Measurements from ENCODE around the gene RAP1GDS1. TPM values are rescaled to one million over a fixed set of nuclear protein-coding genes. Genes with fewer than 3 reads are reported as not detected.

Gene RAP1GDS1
- total and polyA plus RNA-seq, 2 donors, result 23.6 to 41.6 TPM

- H3K27ac ChIP-seq (ENCODE audit: low read depth in 1 of 2, low read length in 1 of 2), result no peak overlapping the region
- no peaks in the 10 kb centered on the region for H3K9me3 ChIP-seq (ENCODE audit: control insufficient read depth in 2 of 2, insufficient read depth in 1 of 2, low read length in 1 of 2)
- H3K36me3 ChIP-seq (ENCODE audit: control insufficient read depth in 2 of 2, insufficient read depth in 2 of 2, low read length in 1 of 2), result peaks cover 0 to 4% of the 10 kb centered on the region in 2 donors
- no peak overlapping the region for H3K4me3 ChIP-seq (ENCODE audit: low read length in 2 of 2)
- no peaks in the 10 kb centered on the region for H3K4me1 ChIP-seq (ENCODE audit: control insufficient read depth in 2 of 2, insufficient read depth in 2 of 2, low read length in 2 of 2)
- no peak for DNase-seq (ENCODE audit: low read depth in 6 of 9, low spot score in 9 of 9)
- H3K27me3 ChIP-seq (ENCODE audit: control insufficient read depth in 2 of 2, insufficient read depth in 1 of 2, low read length in 1 of 2), result no peaks in the 10 kb centered on the region
These were observed 39.5 kb downstream of the RAP1GDS1 start for GRCh38 chr4:98300706-98301105.

GRCh38 chr4:98305576-98305975 is 44.4 kb downstream of the RAP1GDS1 start:
- Histone ChIP-seq H3K27me3 (ENCODE audit: control insufficient read depth in 2 of 2, insufficient read depth in 1 of 2, low read length in 1 of 2) (no peaks in the 10 kb centered on the region), H3K4me1 (ENCODE audit: control insufficient read depth in 2 of 2, insufficient read depth in 2 of 2, low read length in 2 of 2) (no peaks in the 10 kb centered on the region), H3K9me3 (ENCODE audit: control insufficient read depth in 2 of 2, insufficient read depth in 1 of 2, low read length in 1 of 2) (no peaks in the 10 kb centered on the region), H3K36me3 (ENCODE audit: control insufficient read depth in 2 of 2, insufficient read depth in 2 of 2, low read length in 1 of 2) (no peaks in the 10 kb centered on the region), H3K4me3 (ENCODE audit: low read length in 2 of 2) (no peak overlapping the region), H3K27ac (ENCODE audit: low read depth in 1 of 2, low read length in 1 of 2) (no peak overlapping the region)
- no peak for DNase-seq (ENCODE audit: low read depth in 6 of 9, low spot score in 9 of 9)
- 93% methylated on average over 1 of the region's 1 CpG for WGBS

- WGBS, result over 99% methylated on average over 2 of the region's 2 CpGs
- no peak for DNase-seq (ENCODE audit: low read depth in 6 of 9, low spot score in 9 of 9)
- Histone ChIP-seq H3K4me1 (ENCODE audit: control insufficient read depth in 2 of 2, insufficient read depth in 2 of 2, low read length in 2 of 2) (no peaks in the 10 kb centered on the region), H3K4me3 (ENCODE audit: low read length in 2 of 2) (no peak overlapping the region), H3K27ac (ENCODE audit: low read depth in 1 of 2, low read length in 1 of 2) (no peak overlapping the region), H3K9me3 (ENCODE audit: control insufficient read depth in 2 of 2, insufficient read depth in 1 of 2, low read length in 1 of 2) (no peaks in the 10 kb centered on the region), H3K27me3 (ENCODE audit: control insufficient read depth in 2 of 2, insufficient read depth in 1 of 2, low read length in 1 of 2) (no peaks in the 10 kb centered on the region), H3K36me3 (ENCODE audit: control insufficient read depth in 2 of 2, insufficient read depth in 2 of 2, low read length in 1 of 2) (no peaks in the 10 kb centered on the region)
These were observed 49.7 kb downstream of the RAP1GDS1 start for GRCh38 chr4:98310867-98311266.

- H3K27ac ChIP-seq (ENCODE audit: low read depth in 1 of 2, low read length in 1 of 2), result no peak overlapping the region
- no peaks in the 10 kb centered on the region for H3K4me1 ChIP-seq (ENCODE audit: control insufficient read depth in 2 of 2, insufficient read depth in 2 of 2, low read length in 2 of 2)
- H3K9me3 ChIP-seq (ENCODE audit: control insufficient read depth in 2 of 2, insufficient read depth in 1 of 2, low read length in 1 of 2), result no peaks in the 10 kb centered on the region
- no peaks in the 10 kb centered on the region for H3K27me3 ChIP-seq (ENCODE audit: control insufficient read depth in 2 of 2, insufficient read depth in 1 of 2, low read length in 1 of 2)
- no peaks in the 10 kb centered on the region for H3K36me3 ChIP-seq (ENCODE audit: control insufficient read depth in 2 of 2, insufficient read depth in 2 of 2, low read length in 1 of 2)
- no peak overlapping the region for H3K4me3 ChIP-seq (ENCODE audit: low read length in 2 of 2)
- no peak for DNase-seq (ENCODE audit: low read depth in 6 of 9, low spot score in 9 of 9)
- 99% methylated on average over 4 of the region's 4 CpGs for WGBS
These were observed 50.5 kb downstream of the RAP1GDS1 start for GRCh38 chr4:98311656-98312055.

- no peaks in the 10 kb centered on the region for H3K27me3 ChIP-seq (ENCODE audit: control insufficient read depth in 2 of 2, insufficient read depth in 1 of 2, low read length in 1 of 2)
- 98% methylated on average over 3 of the region's 3 CpGs for WGBS
- peaks cover 0 to 6% of the 10 kb centered on the region in 2 donors for H3K9me3 ChIP-seq (ENCODE audit: control insufficient read depth in 2 of 2, insufficient read depth in 1 of 2, low read length in 1 of 2)
- no peaks in the 10 kb centered on the region for H3K4me1 ChIP-seq (ENCODE audit: control insufficient read depth in 2 of 2, insufficient read depth in 2 of 2, low read length in 2 of 2)
- no peak overlapping the region for H3K4me3 ChIP-seq (ENCODE audit: low read length in 2 of 2)
- H3K36me3 ChIP-seq (ENCODE audit: control insufficient read depth in 2 of 2, insufficient read depth in 2 of 2, low read length in 1 of 2), result peaks cover 0 to 3% of the 10 kb centered on the region in 2 donors
- no peak for DNase-seq (ENCODE audit: low read depth in 6 of 9, low spot score in 9 of 9)
- no peak overlapping the region for H3K27ac ChIP-seq (ENCODE audit: low read depth in 1 of 2, low read length in 1 of 2)
These were observed 53.8 kb downstream of the RAP1GDS1 start for GRCh38 chr4:98314791-98315565.

- no peak overlapping the region for H3K27ac ChIP-seq (ENCODE audit: low read depth in 1 of 2, low read length in 1 of 2)
- no peaks in the 10 kb centered on the region for H3K27me3 ChIP-seq (ENCODE audit: control insufficient read depth in 2 of 2, insufficient read depth in 1 of 2, low read length in 1 of 2)
- no peak overlapping the region for H3K4me3 ChIP-seq (ENCODE audit: low read length in 2 of 2)
- H3K9me3 ChIP-seq (ENCODE audit: control insufficient read depth in 2 of 2, insufficient read depth in 1 of 2, low read length in 1 of 2), result peaks cover 0 to 6% of the 10 kb centered on the region in 2 donors
- no peak for DNase-seq (ENCODE audit: low read depth in 6 of 9, low spot score in 9 of 9)
- no peaks in the 10 kb centered on the region for H3K4me1 ChIP-seq (ENCODE audit: control insufficient read depth in 2 of 2, insufficient read depth in 2 of 2, low read length in 2 of 2)
- WGBS, result 71% methylated on average over 2 of the region's 2 CpGs
- peaks cover 0 to 5% of the 10 kb centered on the region in 2 donors for H3K36me3 ChIP-seq (ENCODE audit: control insufficient read depth in 2 of 2, insufficient read depth in 2 of 2, low read length in 1 of 2)
These were observed 57.3 kb downstream of the RAP1GDS1 start for GRCh38 chr4:98318521-98318920.

- H3K27ac ChIP-seq (ENCODE audit: low read depth in 1 of 2, low read length in 1 of 2), result no peak overlapping the region
- H3K9me3 ChIP-seq (ENCODE audit: control insufficient read depth in 2 of 2, insufficient read depth in 1 of 2, low read length in 1 of 2), result peaks cover 0 to 6% of the 10 kb centered on the region in 2 donors
- H3K4me1 ChIP-seq (ENCODE audit: control insufficient read depth in 2 of 2, insufficient read depth in 2 of 2, low read length in 2 of 2), result no peaks in the 10 kb centered on the region
- H3K4me3 ChIP-seq (ENCODE audit: low read length in 2 of 2), result no peak overlapping the region
- H3K27me3 ChIP-seq (ENCODE audit: control insufficient read depth in 2 of 2, insufficient read depth in 1 of 2, low read length in 1 of 2), result no peaks in the 10 kb centered on the region
- no peak for DNase-seq (ENCODE audit: low read depth in 6 of 9, low spot score in 9 of 9)
- 100% methylated on average over 1 of the region's 1 CpG for WGBS
- H3K36me3 ChIP-seq (ENCODE audit: control insufficient read depth in 2 of 2, insufficient read depth in 2 of 2, low read length in 1 of 2), result peaks cover 0 to 5% of the 10 kb centered on the region in 2 donors
These were observed 57.8 kb downstream of the RAP1GDS1 start for GRCh38 chr4:98319021-98319420.

- no peak overlapping the region for H3K27ac ChIP-seq (ENCODE audit: low read depth in 1 of 2, low read length in 1 of 2)
- peaks cover 1 to 9% of the 10 kb centered on the region in 2 donors for H3K9me3 ChIP-seq (ENCODE audit: control insufficient read depth in 2 of 2, insufficient read depth in 1 of 2, low read length in 1 of 2)
- WGBS, result 99% methylated on average over 2 of the region's 2 CpGs
- peaks cover 0 to 3% of the 10 kb centered on the region in 2 donors for H3K36me3 ChIP-seq (ENCODE audit: control insufficient read depth in 2 of 2, insufficient read depth in 2 of 2, low read length in 1 of 2)
- DNase-seq (ENCODE audit: low read depth in 6 of 9, low spot score in 9 of 9), result no peak
- H3K4me1 ChIP-seq (ENCODE audit: control insufficient read depth in 2 of 2, insufficient read depth in 2 of 2, low read length in 2 of 2), result no peaks in the 10 kb centered on the region
- H3K4me3 ChIP-seq (ENCODE audit: low read length in 2 of 2), result no peak overlapping the region
- no peaks in the 10 kb centered on the region for H3K27me3 ChIP-seq (ENCODE audit: control insufficient read depth in 2 of 2, insufficient read depth in 1 of 2, low read length in 1 of 2)
These were observed 65.0 kb downstream of the RAP1GDS1 start for GRCh38 chr4:98326168-98326567.

GRCh38 chr4:98327694-98328093 is 66.5 kb downstream of the RAP1GDS1 start:
- no peaks in the 10 kb centered on the region for H3K27me3 ChIP-seq (ENCODE audit: control insufficient read depth in 2 of 2, insufficient read depth in 1 of 2, low read length in 1 of 2)
- WGBS, result 100% methylated on average over 1 of the region's 1 CpG
- H3K4me1 ChIP-seq (ENCODE audit: control insufficient read depth in 2 of 2, insufficient read depth in 2 of 2, low read length in 2 of 2), result no peaks in the 10 kb centered on the region
- peaks cover 0 to 3% of the 10 kb centered on the region in 2 donors for H3K36me3 ChIP-seq (ENCODE audit: control insufficient read depth in 2 of 2, insufficient read depth in 2 of 2, low read length in 1 of 2)
- no peak for DNase-seq (ENCODE audit: low read depth in 6 of 9, low spot score in 9 of 9)
- H3K4me3 ChIP-seq (ENCODE audit: low read length in 2 of 2), result no peak overlapping the region
- no peak overlapping the region for H3K27ac ChIP-seq (ENCODE audit: low read depth in 1 of 2, low read length in 1 of 2)
- H3K9me3 ChIP-seq (ENCODE audit: control insufficient read depth in 2 of 2, insufficient read depth in 1 of 2, low read length in 1 of 2), result peaks cover 1 to 9% of the 10 kb centered on the region in 2 donors
